T-cell (primary cell): Measurements from ENCODE around the gene PATL1. TPM values are rescaled to one million over a fixed set of nuclear protein-coding genes. Genes with fewer than 3 reads are reported as not detected.
A peak's percentile ranks its signal among the peaks of the same experiment; 100 is the strongest.

Experiments used
- ATAC-seq, 4 experiments: fragments of 200-7000 bp in 3 of 4; fragments of 150-1000 bp in 1 of 4; cut with Tn5 transposase; replicated peaks in 1 of 4; 1 replicate in 3 of 4; 2 replicates in 1 of 4; pipeline ENCODE4 v1.10.0; 2021; ENCODE audit warnings: moderate library complexity in 3 of 4, mild to moderate bottlenecking in 2 of 4, moderate number of reproducible peaks in 1 of 4
- CTCF ChIA-PET, 2 donors: fragments of 300-600 bp; sonication (Branson Sonifier 250); formaldehyde crosslinking; loops; one replicate each; lab custom pipeline; 2022; ENCODE audit warnings: antibody characterized with exemption in 2 of 2; lab: Charles Lee
- POLR2A ChIA-PET, 2 donors: fragments of 300-600 bp; sonication (Branson Sonifier 250); formaldehyde crosslinking; loops; one replicate each; lab custom pipeline; 2022; ENCODE audit warnings: antibody characterized with exemption in 2 of 2; lab: Charles Lee
- DNase-seq, 35 experiments: peaks; one replicate each; pipeline versions ENCODE4 v3.0.0 to v3.0.0-alpha.2; 2013 to 2023
- H3K27ac ChIP-seq: one replicate; pipeline ENCODE4 v1.5.1; 2013; ENCODE audit warnings: low read length
- H3K27me3 ChIP-seq, 2 experiments: replicated peaks in 1 of 2; 1 replicate in 1 of 2; 2 replicates in 1 of 2; pipeline versions ENCODE4 v1.6.1 to v1.7.0; 2013; ENCODE audit warnings: low read length in 1 of 2, mixed read lengths in 1 of 2; ENCODE audit not compliant: control insufficient read depth in 2 of 2, insufficient read depth in 2 of 2; ENCODE audit errors: extremely low read depth in 1 of 2
- H3K36me3 ChIP-seq, 2 donors: 1 replicate in 1 of 2; 2 replicates in 1 of 2; pipeline versions ENCODE4 v1.6.1 to v1.7.0; 2013; ENCODE audit warnings: low read length in 1 of 2; ENCODE audit not compliant: control insufficient read depth in 2 of 2, insufficient read depth in 1 of 2; ENCODE audit errors: extremely low read depth in 1 of 2
- H3K4me1 ChIP-seq, 2 experiments: 1 replicate in 1 of 2; 2 replicates in 1 of 2; pipeline versions ENCODE4 v1.6.1 to v1.7.0; 2013; ENCODE audit warnings: low read length in 2 of 2, mixed read lengths in 1 of 2; ENCODE audit not compliant: insufficient read depth in 2 of 2, control insufficient read depth in 1 of 2; ENCODE audit errors: extremely low read depth in 1 of 2
- H3K4me3 ChIP-seq, 2 donors: 1 replicate in 1 of 2; 2 replicates in 1 of 2; pipeline versions ENCODE4 v1.5.1 to v1.7.0; 2013; ENCODE audit warnings: mild to moderate bottlenecking in 2 of 2, low read length in 1 of 2, moderate library complexity in 1 of 2; ENCODE audit not compliant: control insufficient read depth in 1 of 2; ENCODE audit errors: extremely low read depth in 1 of 2
- H3K9me3 ChIP-seq: 2 replicates; pipeline ENCODE4 v1.7.0; 2013
- H3K27ac Mint-ChIP-seq, 2 donors: one replicate each; pipeline ENCODE4 v1.8.0; 2020 to 2021; ENCODE audit warnings: mild to moderate bottlenecking in 2 of 2, mixed read lengths in 2 of 2
- H3K27me3 Mint-ChIP-seq, 2 donors: one replicate each; pipeline ENCODE4 v1.8.0; 2021 to 2022; ENCODE audit warnings: mixed read lengths in 2 of 2
- H3K36me3 Mint-ChIP-seq: one replicate; pipeline ENCODE4 v1.8.0; 2021; ENCODE audit warnings: mixed read lengths
- H3K4me1 Mint-ChIP-seq, 3 donors: one replicate each; pipeline ENCODE4 v1.8.0; 2020 to 2022; ENCODE audit warnings: mixed read lengths in 3 of 3, mild to moderate bottlenecking in 1 of 3
- H3K4me3 Mint-ChIP-seq, 3 donors: one replicate each; pipeline ENCODE4 v1.8.0; 2020 to 2022; ENCODE audit warnings: mild to moderate bottlenecking in 3 of 3, mixed read lengths in 3 of 3, moderate library complexity in 3 of 3
- H3K9me3 Mint-ChIP-seq, 3 donors: one replicate each; pipeline ENCODE4 v1.8.0; 2020 to 2022; ENCODE audit warnings: mixed read lengths in 3 of 3
- WGBS: methylation state at CpG from one replicate; pipeline ENCODE4 v1.1.5; 2013; ENCODE audit warnings: missing lambda C conversion rate; ENCODE audit not compliant: insufficient coverage; 5-methylcytosine and 5-hydroxymethylcytosine counted together
- total RNA-seq, 35 experiments: library from RNA in 6 of 35; stranded (reverse) in 6 of 35; fragments of 120-200 nt in 1 of 35; gene quantifications; one replicate each; pipeline versions ENCODE4 v1.2.1 to v1.2.4 and lab custom pipeline; 2013 to 2026

Gene PATL1
- total RNA-seq, 5 donors from 2014 or later (not counting 1 experiment from before 2014, with no cell fraction given) = 37.0 to 49.7 (median 41.9) TPM

GRCh38 chr11:59668188-59668949 is 468 bp downstream of the PATL1 start:
- H3K36me3 Mint-ChIP-seq = peaks cover 23% of the 10 kb centered on the region
- H3K4me3 ChIP-seq = peak overlapping the region; percentile 79 to 96
- H3K4me1 Mint-ChIP-seq = peaks cover 41 to 52% (median 49%) of the 10 kb centered on the region in 3 donors
- WGBS = 1% methylated on average over 10 of the region's 39 CpGs
- H3K4me3 Mint-ChIP-seq = peak overlapping the region; percentile 86 to 94 (median 94)
- peak; percentile 19 to 42 (median 28) for ATAC-seq
- ChIA-PET CTCF (interaction anchor here (0.5 to 2.0 kb wide), 14 partner anchors 9 to 1913 kb away, joined by 3 to 35 read pairs (median 5); partner anchors contain the start of genes MRPL16 (in 1 of the 2) and OSBP (in 1 of the 2)), POLR2A (interaction anchor here (0.6 to 2.8 kb wide), 11 partner anchors 12 to 1091 kb away, joined by 3 to 45 read pairs (median 4); partner anchors contain the start of gene OSBP (in 2 of the 2))
- H3K9me3 Mint-ChIP-seq = no peaks in the 10 kb centered on the region
- peak overlapping the region; percentile 85 to 88 for H3K27ac Mint-ChIP-seq
- H3K4me1 ChIP-seq = peaks cover 19 to 20% of the 10 kb centered on the region in 2 experiments
- peak overlapping the region; percentile 76 for H3K27ac ChIP-seq
- H3K9me3 ChIP-seq = no peaks in the 10 kb centered on the region
- DNase-seq = peak in 31 of 35 experiments; percentile 42 to 82 (median 58)
- no peaks in the 10 kb centered on the region for H3K27me3 Mint-ChIP-seq
- H3K36me3 ChIP-seq = peaks cover 0 to 29% of the 10 kb centered on the region in 2 donors
- H3K27me3 ChIP-seq = no peaks in the 10 kb centered on the region

- no peak for ATAC-seq
- 20% methylated on average over 2 of the region's 3 CpGs for WGBS
- peaks cover 19 to 20% of the 10 kb centered on the region in 2 experiments for H3K4me1 ChIP-seq
- H3K9me3 Mint-ChIP-seq = no peaks in the 10 kb centered on the region
- H3K4me3 ChIP-seq = peak overlapping the region; percentile 79 to 96
- ChIA-PET CTCF (no interaction called here), POLR2A (interaction anchor here in 1 of 2 donors (2.8 kb wide), 1 partner anchor 52 kb away, joined by 45 read pairs; the partner anchor contains the start of gene OSBP)
- H3K9me3 ChIP-seq = no peaks in the 10 kb centered on the region
- H3K36me3 Mint-ChIP-seq = peaks cover 27% of the 10 kb centered on the region
- H3K4me1 Mint-ChIP-seq = peaks cover 41 to 58% (median 54%) of the 10 kb centered on the region in 3 donors
- peak overlapping the region; percentile 86 to 94 (median 94) for H3K4me3 Mint-ChIP-seq
- DNase-seq = peak in 1 of 35 experiments; percentile 5
- no peaks in the 10 kb centered on the region for H3K27me3 ChIP-seq
- H3K27me3 Mint-ChIP-seq = no peaks in the 10 kb centered on the region
- peak overlapping the region; percentile 78 to 88 for H3K27ac Mint-ChIP-seq
- peak overlapping the region; percentile 76 for H3K27ac ChIP-seq
- H3K36me3 ChIP-seq = peaks cover 0 to 34% of the 10 kb centered on the region in 2 donors
Measured at GRCh38 chr11:59667812-59668187, 1.0 kb downstream of the PATL1 start.

GRCh38 chr11:59666969-59667368 is 1.9 kb downstream of the PATL1 start:
- H3K4me3 ChIP-seq = no peak overlapping the region
- H3K27me3 ChIP-seq = no peaks in the 10 kb centered on the region
- H3K36me3 ChIP-seq = peaks cover 0 to 37% of the 10 kb centered on the region in 2 donors
- no peak overlapping the region for H3K27ac ChIP-seq
- H3K9me3 ChIP-seq = no peaks in the 10 kb centered on the region
- ChIA-PET CTCF (no interaction called here), POLR2A (no interaction called here)
- H3K4me1 Mint-ChIP-seq = peaks cover 41 to 61% (median 57%) of the 10 kb centered on the region in 3 donors
- H3K27ac Mint-ChIP-seq = peak overlapping the region in 1 of 2 donors; percentile 51
- 100% methylated on average over 1 of the region's 1 CpG for WGBS
- H3K9me3 Mint-ChIP-seq = no peaks in the 10 kb centered on the region
- ATAC-seq (no peak), DNase-seq (no peak)
- peaks cover 19 to 20% of the 10 kb centered on the region in 2 experiments for H3K4me1 ChIP-seq
- H3K36me3 Mint-ChIP-seq = peaks cover 27% of the 10 kb centered on the region
- H3K27me3 Mint-ChIP-seq = no peaks in the 10 kb centered on the region
- H3K4me3 Mint-ChIP-seq = peak overlapping the region; percentile 28 to 94 (median 86)

GRCh38 chr11:59660621-59661020 is 8.2 kb downstream of the PATL1 start:
- H3K9me3 ChIP-seq = no peaks in the 10 kb centered on the region
- no peak overlapping the region for H3K4me3 ChIP-seq
- H3K4me3 Mint-ChIP-seq = no peak overlapping the region
- no peaks in the 10 kb centered on the region for H3K27me3 ChIP-seq
- H3K4me1 ChIP-seq = peaks cover 0 to 5% of the 10 kb centered on the region in 2 experiments
- POLR2A ChIA-PET = no interaction called here
- H3K27ac ChIP-seq = no peak overlapping the region
- peaks cover 53% of the 10 kb centered on the region for H3K36me3 Mint-ChIP-seq
- H3K4me1 Mint-ChIP-seq = peaks cover 29 to 43% (median 40%) of the 10 kb centered on the region in 3 donors
- peak overlapping the region; percentile 8 to 52 for H3K27ac Mint-ChIP-seq
- peaks cover 10 to 79% of the 10 kb centered on the region in 2 donors for H3K36me3 ChIP-seq
- WGBS = 100% methylated on average over 1 of the region's 1 CpG
- CTCF ChIA-PET = interaction anchor here in 1 of 2 donors (0.6 kb wide), 1 partner anchor 16 kb away, joined by 3 read pairs; no protein-coding TSS in a partner anchor
- no peaks in the 10 kb centered on the region for H3K27me3 Mint-ChIP-seq
- no peak for DNase-seq
- ATAC-seq = no peak
- H3K9me3 Mint-ChIP-seq = no peaks in the 10 kb centered on the region

GRCh38 chr11:59659981-59660380 is 8.9 kb downstream of the PATL1 start:
- no peaks in the 10 kb centered on the region for H3K27me3 ChIP-seq
- ATAC-seq (no peak), DNase-seq (no peak)
- Mint-ChIP-seq H3K27ac (no peak overlapping the region), H3K36me3 (peaks cover 54% of the 10 kb centered on the region), H3K4me3 (no peak overlapping the region), H3K4me1 (peaks cover 24 to 38% (median 34%) of the 10 kb centered on the region in 3 donors), H3K9me3 (no peaks in the 10 kb centered on the region), H3K27me3 (no peaks in the 10 kb centered on the region)
- peaks cover 14 to 79% of the 10 kb centered on the region in 2 donors for H3K36me3 ChIP-seq
- no peak overlapping the region for H3K4me3 ChIP-seq
- no CpG with 5 or more reads among the region's 2 CpGs for WGBS
- CTCF ChIA-PET = interaction anchor here in 1 of 2 donors (1.0 kb wide), 1 partner anchor 9 kb away, joined by 3 read pairs; the partner anchor contains the start of gene PATL1
- POLR2A ChIA-PET = interaction anchor here in 1 of 2 donors (0.5 kb wide), 1 partner anchor 90 kb away, joined by 6 read pairs; no protein-coding TSS in a partner anchor
- H3K4me1 ChIP-seq = peaks cover 0 to 5% of the 10 kb centered on the region in 2 experiments
- no peak overlapping the region for H3K27ac ChIP-seq
- no peaks in the 10 kb centered on the region for H3K9me3 ChIP-seq

- Histone ChIP-seq H3K27me3 (no peaks in the 10 kb centered on the region), H3K9me3 (no peaks in the 10 kb centered on the region), H3K4me1 (peaks cover 0 to 3% of the 10 kb centered on the region in 2 experiments), H3K36me3 (peaks cover 14 to 81% of the 10 kb centered on the region in 2 donors), H3K4me3 (no peak overlapping the region), H3K27ac (no peak overlapping the region)
- no peak overlapping the region for H3K27ac Mint-ChIP-seq
- H3K36me3 Mint-ChIP-seq = peaks cover 58% of the 10 kb centered on the region
- WGBS = 100% methylated on average over 1 of the region's 5 CpGs
- no peaks in the 10 kb centered on the region for H3K27me3 Mint-ChIP-seq
- DNase-seq = no peak
- peaks cover 18 to 20% (median 19%) of the 10 kb centered on the region in 3 donors for H3K4me1 Mint-ChIP-seq
- no peaks in the 10 kb centered on the region for H3K9me3 Mint-ChIP-seq
- CTCF ChIA-PET = interaction anchor here in 1 of 2 donors (0.7 kb wide), 1 partner anchor 10 kb away, joined by 4 read pairs; no protein-coding TSS in a partner anchor
- POLR2A ChIA-PET = no interaction called here
- ATAC-seq = no peak
- no peak overlapping the region for H3K4me3 Mint-ChIP-seq
Measured at GRCh38 chr11:59658036-59658435, 10.8 kb downstream of the PATL1 start.
